Fibroblast of lung (primary cell): ENCODE results near the gene FREM1.

ENCODE experiments used
- CTCF ChIP-seq, 2 donors: IDR thresholded peaks in 1 of 2; conservative IDR thresholded peaks in 1 of 2; 1 replicate in 1 of 2; 2 replicates in 1 of 2; pipeline ENCODE4 v1.5.1; 2011 to 2012; ENCODE audit warnings: low read length in 2 of 2, control low read depth in 1 of 2, inconsistent platforms in 1 of 2, low read depth in 1 of 2, mild to moderate bottlenecking in 1 of 2
- EZH2 ChIP-seq: IDR thresholded peaks from 2 replicates; pipeline ENCODE4 v1.5.1; 2012; ENCODE audit warnings: low read length, control low read depth, mild to moderate bottlenecking; ENCODE audit errors: missing control alignments

- TF ChIP-seq CTCF (conservative IDR thresholded peaks at IDR 0.05 in 1 of 2, IDR thresholded peaks at IDR 0.05 in 1 of 2; ENCODE audit: low read depth in 1 of 2, low read length in 2 of 2) = no peak
- TF ChIP-seq EZH2 = no peak
Observed at GRCh38 chr9:14797435-14797834, 112.8 kb downstream of the FREM1 start.
